AG20443 (cell line): ENCODE measurements around the gene ARV1.
A peak's percentile ranks its signal among the peaks of the same experiment; 100 is the strongest.
"Not testable (repeated sequence)": the region's sequence is repeated elsewhere in the genome, so short reads cannot be mapped to it uniquely, and the experiment has no call there.

Experiments
- DNase-seq: peaks from one replicate; pipeline ENCODE4 v3.0.0; 2012; ENCODE audit warnings: low spot score, mixed read lengths

Gene ARV1

GRCh38 chr1:231019711-231020110 lies 40.8 kb downstream of the ARV1 start:
- DNase-seq = no peak

GRCh38 chr1:231020139-231020601 lies 41.3 kb downstream of the ARV1 start:
- DNase-seq = no peak

- DNase-seq = no peak
Observed at GRCh38 chr1:231020816-231021215, 41.9 kb downstream of the ARV1 start.

GRCh38 chr1:231021540-231022031 lies 42.7 kb downstream of the ARV1 start:
- DNase-seq = no peak

GRCh38 chr1:231022543-231022942 lies 43.6 kb downstream of the ARV1 start:
- DNase-seq = not testable (repeated sequence)

- no peak for DNase-seq
Observed at GRCh38 chr1:231023150-231023549, 44.3 kb downstream of the ARV1 start.

GRCh38 chr1:231026576-231026975 lies 47.7 kb downstream of the ARV1 start:
- DNase-seq = no peak

- DNase-seq = no peak
Observed at GRCh38 chr1:231027136-231027925, 48.4 kb downstream of the ARV1 start.

GRCh38 chr1:231027971-231028370 lies 49.1 kb downstream of the ARV1 start:
- no peak for DNase-seq

- DNase-seq = no peak
Observed at GRCh38 chr1:231028682-231029081, 49.8 kb downstream of the ARV1 start.

GRCh38 chr1:231029247-231029646 lies 50.4 kb downstream of the ARV1 start:
- not testable (repeated sequence) for DNase-seq

GRCh38 chr1:231029841-231030240 lies 50.9 kb downstream of the ARV1 start:
- DNase-seq = no peak

GRCh38 chr1:231032963-231033362 lies 54.1 kb downstream of the ARV1 start:
- no peak for DNase-seq

GRCh38 chr1:231035799-231036198 lies 56.9 kb downstream of the ARV1 start:
- DNase-seq = no peak

GRCh38 chr1:231036416-231036815 lies 57.5 kb downstream of the ARV1 start:
- no peak for DNase-seq

- no peak for DNase-seq
Observed at GRCh38 chr1:231037585-231038517, 59.0 kb downstream of the ARV1 start.

- peak; percentile 79 for DNase-seq
Observed at GRCh38 chr1:231039161-231040018, 60.5 kb downstream of the ARV1 start.

GRCh38 chr1:231040019-231040799 lies 61.3 kb downstream of the ARV1 start, which contains the start of gene FAM89A:
Gene FAM89A (minus strand): TSS chr1:231040254. CDS start chr1:231040211, 43 bp downstream.
- peak; percentile 92 for DNase-seq

GRCh38 chr1:231040800-231041718 lies 62.2 kb downstream of the ARV1 start:
- no peak for DNase-seq
